GM23338 (cell line): ENCODE results near the gene LINGO1. TPM values are rescaled to one million over a fixed set of nuclear protein-coding genes. Genes with fewer than 3 reads are reported as not detected.

ENCODE experiments used
- ATAC-seq: fragments of 200-7000 bp; cut with Tn5 transposase; 3 replicates; pipeline ENCODE4 v1.9.1; 2020
- DNase-seq: peaks from one replicate; pipeline ENCODE4 v3.0.0-alpha.2; 2015; ENCODE audit warnings: low spot score
- H2AFZ ChIP-seq: fragments of 200-600 bp; sonication (generic); 2 replicates; pipeline ENCODE4 v1.8.0; 2016; ENCODE audit warnings: antibody characterized with exemption, mild to moderate bottlenecking, moderate library complexity
- H3F3A ChIP-seq: fragments of 200-600 bp; sonication (generic); replicated peaks from 2 replicates; pipeline ENCODE4 v1.8.0; 2017; ENCODE audit warnings: antibody characterized with exemption, mixed run types, low read depth
- H3K27ac ChIP-seq: fragments of 200-600 bp; sonication (generic); 2 replicates; pipeline ENCODE4 v1.6.1; 2016; ENCODE audit warnings: low read depth
- H3K27me3 ChIP-seq: fragments of 200-600 bp; sonication (generic); 2 replicates; pipeline ENCODE4 v1.8.0; 2016; ENCODE audit warnings: mild to moderate bottlenecking, mixed run types, moderate library complexity; ENCODE audit not compliant: insufficient read depth
- H3K36me3 ChIP-seq: fragments of 200-600 bp; sonication (generic); 2 replicates; pipeline ENCODE4 v1.8.0; 2016; ENCODE audit warnings: mild to moderate bottlenecking; ENCODE audit not compliant: insufficient read depth
- H3K4me1 ChIP-seq: fragments of 200-600 bp; sonication (generic); 2 replicates; pipeline ENCODE4 v1.8.0; 2016; ENCODE audit warnings: mild to moderate bottlenecking, moderate library complexity; ENCODE audit not compliant: insufficient read depth
- H3K4me2 ChIP-seq: fragments of 200-600 bp; sonication (generic); 2 replicates; pipeline ENCODE4 v1.7.1; 2017; ENCODE audit warnings: mixed run types
- H3K4me3 ChIP-seq: fragments of 200-600 bp; sonication (generic); 2 replicates; pipeline ENCODE4 v1.6.1; 2016; ENCODE audit warnings: mixed run types
- H3K79me2 ChIP-seq: fragments of 200-600 bp; sonication (generic); replicated peaks from 2 replicates; pipeline ENCODE4 v1.8.0; 2017; ENCODE audit warnings: mild to moderate bottlenecking; ENCODE audit not compliant: insufficient read depth
- H3K9me2 ChIP-seq: fragments of 200-600 bp; sonication (generic); 2 replicates; pipeline ENCODE4 v1.8.0; 2017; ENCODE audit not compliant: insufficient read depth
- H4K20me1 ChIP-seq: fragments of 200-600 bp; sonication (generic); replicated peaks from 2 replicates; pipeline ENCODE4 v1.8.0; 2017; ENCODE audit warnings: mild to moderate bottlenecking; ENCODE audit not compliant: insufficient read depth
- H3K27ac Mint-ChIP-seq: 2 replicates; pipeline ENCODE4 v1.8.0; 2020; ENCODE audit warnings: inconsistent platforms, mild to moderate bottlenecking, moderate library complexity, mixed read lengths
- H3K27me3 Mint-ChIP-seq: 3 replicates; pipeline ENCODE4 v1.8.0; 2022; ENCODE audit warnings: low read depth, mild to moderate bottlenecking, moderate library complexity, mixed read lengths, inconsistent platforms; ENCODE audit not compliant: insufficient read depth, poor library complexity
- H3K36me3 Mint-ChIP-seq: 3 replicates; pipeline ENCODE4 v1.8.0; 2021; ENCODE audit warnings: low read depth, mild to moderate bottlenecking, inconsistent platforms, moderate library complexity, mixed read lengths
- H3K4me1 Mint-ChIP-seq: 3 replicates; pipeline ENCODE4 v1.8.0; 2020; ENCODE audit warnings: mild to moderate bottlenecking, inconsistent platforms, mixed read lengths
- H3K4me3 Mint-ChIP-seq: 3 replicates; pipeline ENCODE4 v1.8.0; 2021; ENCODE audit warnings: moderate library complexity, mild to moderate bottlenecking, inconsistent platforms, mixed read lengths
- H3K9me3 Mint-ChIP-seq: 3 replicates; pipeline ENCODE4 v1.8.0; 2020; ENCODE audit warnings: moderate library complexity, mild to moderate bottlenecking, inconsistent platforms, mixed read lengths
- CTCF ChIP-seq, 2 experiments: fragments of 200-600 bp in 1 of 2; sonication (generic) in 1 of 2; conservative IDR thresholded peaks; 2 replicates each; pipeline versions ENCODE4 v1.5.1 to v1.6.1; 2016 to 2017; ENCODE audit warnings: antibody characterized with exemption in 2 of 2, low read depth in 2 of 2, mild to moderate bottlenecking in 2 of 2, moderate library complexity in 1 of 2
- EZH2phosphoT487 ChIP-seq: fragments of 200-600 bp; sonication (generic); IDR thresholded peaks from one replicate; pipeline ENCODE4 v1.8.1; 2018; ENCODE audit warnings: antibody characterized with exemption; ENCODE audit not compliant: unreplicated experiment
- JUNB ChIP-seq: IDR thresholded peaks from one replicate; pipeline ENCODE4 v1.6.1; 2016; ENCODE audit warnings: antibody characterized with exemption; ENCODE audit not compliant: unreplicated experiment
- NANOG ChIP-seq: IDR thresholded peaks from 2 replicates; pipeline ENCODE4 v1.6.1; 2016; ENCODE audit warnings: antibody characterized with exemption, borderline replicate concordance
- POLR2AphosphoS5 ChIP-seq: IDR thresholded peaks from 2 replicates; pipeline ENCODE4 v1.6.1; 2016; ENCODE audit warnings: antibody characterized with exemption, low read depth
- REST ChIP-seq: IDR thresholded peaks from one replicate; pipeline ENCODE4 v1.6.1; 2018; ENCODE audit warnings: antibody characterized with exemption; ENCODE audit not compliant: unreplicated experiment
- ZNF331 ChIP-seq: fragments of 250-450 bp; sonication (Bioruptor Pico); IDR thresholded peaks from 2 replicates; pipeline ENCODE4 v1.5.0; 2020; ENCODE audit warnings: low read depth, mild to moderate bottlenecking, moderate library complexity
- ZNF462 ChIP-seq: fragments of 250-450 bp; sonication (Bioruptor Pico); IDR thresholded peaks from 2 replicates; pipeline ENCODE4 v1.5.0; 2020; ENCODE audit warnings: mild to moderate bottlenecking, moderate library complexity
- polyA plus RNA-seq: library from polyadenylated mRNA; unstranded; fragments of >200 nt; fragmentation: Nextera tagmentation; extraction: Ambion mirVana; gene quantifications from 2 replicates; pipeline ENCODE4 v1.2.1, GENCODE V29; 2016
- total RNA-seq: library from RNA; depleted of rRNA; stranded (reverse); fragments of >200 nt; shearing (Covaris generic); gene quantifications from 2 replicates; pipeline ENCODE4 v1.2.3, GENCODE V29; 2014

The LINGO1 gene
- total and polyA plus RNA-seq, 2 experiments from 2014 or later = 16.9 to 63.1 TPM

- TF ChIP-seq JUNB (no peak), POLR2AphosphoS5 (no peak), ZNF331 (CRISPR knock-in tag) (no peak), EZH2phosphoT487 (no peak), CTCF (conservative IDR thresholded peaks at IDR 0.05; ENCODE audit: low read depth in 2 of 2) (no peak), NANOG (no peak)
Measured at GRCh38 chr15:77582763-77583162, 49.9 kb downstream of the LINGO1 start (continued).

GRCh38 chr15:77581896-77582569 is 50.7 kb downstream of the LINGO1 start:
- TF ChIP-seq JUNB = no peak
- no peak for TF ChIP-seq REST
- no peak for TF ChIP-seq NANOG
- no peak for TF ChIP-seq ZNF462 (CRISPR knock-in tag)
- no peak for TF ChIP-seq ZNF331 (CRISPR knock-in tag)
- no peak for TF ChIP-seq CTCF (conservative IDR thresholded peaks at IDR 0.05; ENCODE audit: low read depth in 2 of 2)
- H3K4me1 Mint-ChIP-seq = peaks cover 10% of the 10 kb centered on the region
- H3K36me3 Mint-ChIP-seq = no peaks in the 10 kb centered on the region; the same call in 2 of the 3 replicates
- Histone ChIP-seq H3K9me2 (no peaks in the 10 kb centered on the region), H3K4me2 (no peak overlapping the region), H3K36me3 (no peaks in the 10 kb centered on the region), H3F3A (no peaks in the 10 kb centered on the region), H3K79me2 (no peaks in the 10 kb centered on the region), H3K27me3 (no peaks in the 10 kb centered on the region), H3K27ac (no peak overlapping the region), H3K4me3 (no peak overlapping the region), H2AFZ (no peak overlapping the region), H4K20me1 (no peaks in the 10 kb centered on the region), H3K4me1 (peaks cover 6% of the 10 kb centered on the region; the same call in 1 of the 2 replicates)
- H3K9me3 Mint-ChIP-seq = no peaks in the 10 kb centered on the region
- peaks cover 18% of the 10 kb centered on the region for H3K27me3 Mint-ChIP-seq
- H3K27ac Mint-ChIP-seq = no peak overlapping the region
- ATAC-seq = no peak
- no peak for DNase-seq
- H3K4me3 Mint-ChIP-seq = no peak overlapping the region
